Ramos (cell line): ENCODE measurements around the gene CFAP299.

Experiments
- in situ Hi-C: fragments of 300-500 bp; cut with MboI; formaldehyde crosslinking; loops from one replicate; pipeline ENCODE4 v1.14.3; 2022; ENCODE audit warnings: low sequenced_read_pairs; ENCODE audit not compliant: unreplicated experiment

Gene CFAP299

DNA sequence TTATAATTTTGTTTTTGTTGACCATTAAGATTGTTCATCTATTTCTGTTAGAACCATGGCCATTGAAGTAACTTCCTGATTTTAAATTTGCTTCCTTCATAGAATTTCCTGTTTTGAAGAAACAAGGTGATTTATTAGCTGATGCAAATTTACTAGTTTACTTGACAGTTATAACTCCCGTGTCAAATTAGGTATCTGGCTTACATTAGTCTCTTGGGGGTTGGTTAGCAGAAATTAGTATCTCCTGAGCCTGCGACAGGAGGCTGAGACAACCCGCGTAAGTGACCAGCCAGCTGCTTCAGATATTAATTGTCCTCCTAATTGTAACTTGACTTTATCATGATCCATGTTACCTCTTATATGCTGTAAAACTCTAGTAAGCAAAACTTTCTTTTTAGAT, 154.3 kb downstream of the CFAP299 start:
- in situ Hi-C loops, result no loop called here

DNA sequence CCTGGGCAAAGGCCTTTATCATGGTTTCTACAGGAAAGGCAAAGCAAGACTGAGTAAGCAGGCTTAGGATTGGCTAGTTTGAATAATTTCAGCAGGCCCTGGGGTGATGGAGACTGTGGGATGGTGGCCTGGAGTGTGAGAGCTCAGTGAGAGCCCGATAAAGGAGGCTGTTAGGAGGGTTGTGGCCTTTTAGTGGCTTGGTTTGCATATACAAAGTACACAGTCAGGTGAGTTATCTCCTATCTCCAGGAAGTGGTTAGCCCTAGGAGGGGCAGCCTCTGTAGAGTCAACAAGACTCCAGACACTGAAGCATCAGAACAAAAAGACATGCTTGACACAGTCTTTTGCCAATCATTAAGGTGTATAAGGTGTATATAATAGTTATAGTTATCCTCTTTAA, 157.2 kb downstream of the CFAP299 start:
- in situ Hi-C loops, result no loop called here

DNA sequence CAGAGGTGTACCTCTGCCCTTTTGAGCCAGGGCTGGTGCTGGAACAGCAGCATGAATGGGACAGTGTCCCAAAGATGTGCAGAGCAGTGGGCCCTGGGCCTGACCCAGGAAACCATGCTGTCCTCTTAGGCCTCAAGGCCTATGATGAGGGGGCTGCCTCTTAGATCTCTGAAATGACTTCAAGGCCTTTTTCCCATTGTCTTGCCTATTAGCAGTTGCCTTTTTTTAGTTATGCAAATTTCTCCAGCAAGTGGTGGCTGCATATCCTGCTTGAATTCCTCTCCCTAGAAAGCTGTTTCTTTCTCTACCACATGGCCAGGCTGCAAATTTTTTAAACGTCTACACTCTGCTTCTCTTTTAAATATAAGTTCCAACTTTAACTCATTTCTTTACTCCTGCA, 160.3 kb downstream of the CFAP299 start:
- in situ Hi-C loops, result no loop called here

GRCh38 chr4:80498725-80499124, 163.2 kb downstream of the CFAP299 start:
- in situ Hi-C loops, result no loop called here

DNA sequence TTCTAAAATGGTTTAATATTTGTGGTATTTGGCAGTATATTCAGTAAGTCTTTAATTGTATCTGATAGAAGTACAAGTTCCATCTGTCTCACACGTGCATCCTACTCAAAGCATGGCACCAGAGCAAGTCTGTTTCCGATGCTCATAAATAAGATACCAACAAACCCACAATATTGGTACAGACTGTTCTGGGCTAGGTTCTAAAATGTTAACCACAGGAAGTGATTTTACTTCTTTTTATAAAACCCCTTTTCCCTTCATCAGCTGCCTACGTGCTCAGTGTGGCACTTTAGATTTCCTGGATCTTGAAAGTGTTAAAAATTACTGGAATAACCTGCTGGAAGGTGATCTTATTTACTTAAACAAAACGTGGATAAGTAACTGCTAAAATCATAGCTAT, 165.1 kb downstream of the CFAP299 start:
- in situ Hi-C loops, result no loop called here

DNA sequence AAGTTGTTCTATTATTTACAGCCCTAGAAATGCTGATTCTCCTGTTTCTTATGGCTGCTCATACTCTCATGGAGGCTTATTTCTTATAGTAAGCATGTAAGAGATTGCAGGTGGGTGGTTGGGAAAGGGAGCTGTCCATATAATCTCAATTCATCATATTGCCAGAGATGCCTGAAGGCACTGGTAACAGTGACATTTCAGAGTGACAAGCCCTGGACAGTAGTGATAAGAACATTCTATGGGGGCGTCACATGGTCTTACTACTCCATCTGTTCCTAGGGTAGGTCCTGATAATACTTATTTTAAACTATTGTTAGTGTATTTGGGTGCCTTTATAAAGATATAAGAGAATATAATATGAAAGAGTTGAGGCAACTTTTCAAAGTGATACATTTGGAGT, 171.5 kb downstream of the CFAP299 start:
- in situ Hi-C loops, result no loop called here

- in situ Hi-C loops, result no loop called here
Measured at GRCh38 chr4:80507507-80507906, 172.0 kb downstream of the CFAP299 start.

DNA sequence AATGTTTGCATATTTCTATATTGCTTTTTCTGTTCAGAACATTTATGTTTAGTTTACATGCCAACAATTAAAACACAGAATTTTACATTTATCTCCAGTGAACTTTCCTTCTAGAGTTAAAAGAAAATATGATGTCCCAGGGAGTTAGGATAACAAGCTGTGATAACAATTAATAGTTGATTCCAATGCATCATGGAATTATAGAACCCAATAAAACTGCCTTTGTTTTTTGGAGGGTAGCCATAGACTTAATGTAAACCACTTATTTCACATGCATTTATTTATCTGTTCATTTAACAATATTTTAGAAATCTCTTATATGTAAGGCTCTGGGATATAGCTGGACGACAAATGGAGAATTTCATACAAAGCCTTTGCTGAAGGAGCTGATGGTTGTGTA, 180.0 kb downstream of the CFAP299 start:
- in situ Hi-C loops, result no loop called here

DNA sequence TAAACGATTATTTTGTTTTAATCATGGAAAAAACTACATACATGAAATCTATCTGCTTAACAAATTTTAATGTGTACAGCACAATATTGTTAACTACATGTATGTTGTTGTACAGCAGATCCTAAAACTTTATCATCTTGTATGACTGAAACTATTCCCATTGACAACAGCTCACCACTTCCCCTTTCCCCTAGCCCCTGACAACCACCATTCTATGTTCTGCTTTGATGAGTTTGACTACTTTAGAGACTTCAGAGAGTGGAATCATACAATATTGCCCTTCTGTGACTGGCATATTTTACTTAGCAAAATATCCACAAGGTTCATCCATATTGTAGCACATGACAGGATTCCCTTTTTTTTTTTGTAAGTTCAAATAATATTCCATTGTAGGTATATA, 185.9 kb downstream of the CFAP299 start:
- in situ Hi-C loops, result no loop called here

GRCh38 chr4:80526697-80527096, 191.2 kb downstream of the CFAP299 start:
- in situ Hi-C loops, result no loop called here

- in situ Hi-C loops, result no loop called here
Measured at GRCh38 chr4:80529026-80529425, 193.5 kb downstream of the CFAP299 start.

- in situ Hi-C loops, result no loop called here
Measured at GRCh38 chr4:80532674-80533333, 197.3 kb downstream of the CFAP299 start.

DNA sequence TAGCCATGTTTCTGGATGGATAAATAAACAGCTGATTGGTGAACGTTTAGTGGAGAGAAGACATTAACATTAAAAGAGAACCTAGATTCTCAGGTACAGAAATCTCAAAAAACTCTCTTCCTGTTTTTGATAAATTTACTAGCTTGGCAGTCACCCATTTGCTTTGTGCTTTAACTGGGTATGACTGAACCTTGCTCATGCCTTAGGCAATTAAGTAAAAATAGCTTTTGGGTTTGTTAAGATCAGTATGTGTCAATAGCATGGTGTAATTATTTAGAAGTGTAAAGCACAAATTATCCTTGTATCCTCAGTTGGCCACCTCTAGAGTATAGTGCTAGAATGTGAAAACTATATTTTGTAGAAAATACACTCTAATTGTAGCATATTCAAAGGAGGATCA, 200.0 kb downstream of the CFAP299 start:
- in situ Hi-C loops, result no loop called here

GRCh38 chr4:80538276-80538926, 202.9 kb downstream of the CFAP299 start:
- in situ Hi-C loops, result no loop called here

- in situ Hi-C loops, result no loop called here
Measured at GRCh38 chr4:80539190-80539589, 203.7 kb downstream of the CFAP299 start.

DNA sequence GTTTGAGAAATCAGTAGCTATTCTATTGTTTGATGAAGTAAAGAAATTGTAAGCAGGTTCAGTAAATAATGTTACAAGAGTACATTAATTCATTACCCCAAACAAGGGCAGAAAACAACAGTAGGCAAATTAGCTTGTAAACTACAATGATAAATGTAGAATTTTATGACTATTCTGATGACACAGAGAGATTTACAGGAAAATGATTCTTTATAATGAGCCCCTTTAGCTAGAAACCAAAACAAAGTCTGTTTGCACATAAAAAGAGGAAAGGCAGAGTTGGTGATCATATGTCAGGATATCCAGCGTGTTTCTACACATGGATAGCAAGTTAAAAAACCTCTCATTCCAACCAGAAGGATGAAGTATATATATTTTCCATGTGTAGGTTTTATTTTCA, 204.8 kb downstream of the CFAP299 start:
- in situ Hi-C loops, result no loop called here

DNA sequence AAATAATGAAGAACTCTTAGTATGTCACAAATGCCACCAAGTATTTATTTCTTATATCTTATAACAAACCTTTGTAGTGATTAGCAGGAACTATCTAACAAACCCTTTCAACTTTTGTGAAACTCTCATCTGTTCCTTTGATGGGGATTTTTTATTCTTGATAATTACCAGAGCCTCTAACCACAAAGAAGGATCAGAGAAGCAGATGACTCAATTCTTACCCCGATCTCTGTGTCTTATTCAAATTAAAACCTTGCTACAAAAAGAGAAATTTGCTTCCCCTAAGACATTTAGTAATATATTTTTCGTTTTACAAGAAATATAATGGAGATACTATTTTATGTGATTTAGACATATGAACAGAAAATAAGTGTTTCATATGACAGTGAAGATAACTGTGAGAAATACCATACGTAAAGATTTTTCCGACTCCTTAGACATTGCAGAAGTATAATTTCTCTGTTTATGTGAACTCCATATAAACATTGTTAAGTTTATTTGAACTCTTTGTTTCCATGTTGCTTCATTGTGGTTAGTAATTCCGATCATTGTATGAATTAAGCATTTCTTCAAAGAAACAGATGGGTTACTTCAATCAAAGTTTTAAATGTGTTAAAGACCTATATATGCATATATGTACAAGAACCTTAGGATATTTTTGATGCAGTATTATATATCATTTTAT, 205.4 kb downstream of the CFAP299 start:
- in situ Hi-C loops, result no loop called here

- in situ Hi-C loops, result no loop called here
Measured at GRCh38 chr4:80542747-80543146, 207.2 kb downstream of the CFAP299 start.

DNA sequence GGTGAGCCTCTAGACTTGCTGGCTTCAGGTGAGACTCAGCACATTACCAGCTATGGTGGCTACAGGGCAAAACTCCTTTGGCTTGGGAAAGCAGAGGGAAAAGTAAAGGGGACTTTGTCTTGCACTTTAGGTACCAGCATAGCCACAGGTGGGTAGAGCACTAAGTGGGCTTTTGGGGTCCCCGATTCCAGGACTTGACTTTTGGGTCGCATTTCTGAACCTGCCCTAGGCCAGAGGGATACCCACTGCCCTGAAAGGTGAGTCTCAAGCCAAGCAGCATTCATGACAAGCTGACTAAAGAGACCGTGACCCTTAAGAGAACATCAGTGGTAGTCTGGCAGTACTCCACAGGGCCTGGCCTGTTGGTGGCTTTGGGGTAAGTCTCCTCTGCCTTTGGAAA, 224.8 kb downstream of the CFAP299 start:
- in situ Hi-C loops, result no loop called here

GRCh38 chr4:80566203-80566872, 230.8 kb downstream of the CFAP299 start:
- in situ Hi-C loops, result no loop called here

GRCh38 chr4:80568891-80569290, 233.4 kb downstream of the CFAP299 start:
- in situ Hi-C loops, result no loop called here
